Ovary (tissue), 3 donors: ENCODE measurements around the gene MASTL.

Experiments used
- POLR2A ChIP-seq: fragments of 450-650 bp; IDR thresholded peaks from one replicate; pipeline ENCODE4 v1.6.1; 2017; ENCODE audit warnings: antibody characterized with exemption, mild to moderate bottlenecking, moderate library complexity
- TF ChIP-seq, protein P1 (sequence below), 3 donors: fragments of 450-650 bp in 2 of 3; fragments of 200-600 bp in 1 of 3; IDR thresholded peaks; one replicate each; pipeline versions ENCODE4 v1.5.1 to v1.8.0; 2016 to 2022; ENCODE audit warnings: antibody characterized with exemption in 3 of 3, mild to moderate bottlenecking in 1 of 3
- donor health status: DM: no; HTN: no; CAD: no.

DNA sequence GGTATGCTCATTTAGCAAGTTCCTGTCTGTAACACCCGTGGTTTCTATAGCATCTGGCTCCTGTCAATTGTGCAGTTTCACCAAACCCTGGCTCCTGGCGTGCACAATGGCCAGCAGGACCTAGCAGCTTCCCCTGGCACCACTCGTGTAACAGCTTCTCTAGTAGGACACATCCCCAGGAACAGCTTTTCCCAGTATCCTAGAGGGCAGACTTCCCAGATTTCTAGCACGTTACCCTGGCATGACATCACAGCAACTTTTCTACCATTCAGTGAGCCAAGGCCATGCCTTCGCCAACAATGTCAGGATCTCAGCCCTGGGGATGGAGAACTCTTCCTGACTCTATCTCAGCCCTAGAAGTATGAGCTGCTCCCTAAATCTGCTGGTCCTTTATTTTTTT lies 7.5 kb upstream of the MASTL start:
- TF ChIP-seq POLR2A: no peak
- TF ChIP-seq, protein P1, sequence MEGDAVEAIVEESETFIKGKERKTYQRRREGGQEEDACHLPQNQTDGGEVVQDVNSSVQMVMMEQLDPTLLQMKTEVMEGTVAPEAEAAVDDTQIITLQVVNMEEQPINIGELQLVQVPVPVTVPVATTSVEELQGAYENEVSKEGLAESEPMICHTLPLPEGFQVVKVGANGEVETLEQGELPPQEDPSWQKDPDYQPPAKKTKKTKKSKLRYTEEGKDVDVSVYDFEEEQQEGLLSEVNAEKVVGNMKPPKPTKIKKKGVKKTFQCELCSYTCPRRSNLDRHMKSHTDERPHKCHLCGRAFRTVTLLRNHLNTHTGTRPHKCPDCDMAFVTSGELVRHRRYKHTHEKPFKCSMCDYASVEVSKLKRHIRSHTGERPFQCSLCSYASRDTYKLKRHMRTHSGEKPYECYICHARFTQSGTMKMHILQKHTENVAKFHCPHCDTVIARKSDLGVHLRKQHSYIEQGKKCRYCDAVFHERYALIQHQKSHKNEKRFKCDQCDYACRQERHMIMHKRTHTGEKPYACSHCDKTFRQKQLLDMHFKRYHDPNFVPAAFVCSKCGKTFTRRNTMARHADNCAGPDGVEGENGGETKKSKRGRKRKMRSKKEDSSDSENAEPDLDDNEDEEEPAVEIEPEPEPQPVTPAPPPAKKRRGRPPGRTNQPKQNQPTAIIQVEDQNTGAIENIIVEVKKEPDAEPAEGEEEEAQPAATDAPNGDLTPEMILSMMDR (IDR thresholded peaks at IDR 0.05): no peak
